ENCODE data around the gene CCL16.
"Not testable (repeated sequence)": the region's sequence is repeated elsewhere in the genome, so short reads cannot be mapped to it uniquely, and the experiment has no call there.

Gene CCL16

GRCh38 chr17:35981246-35981645 lies at the start of gene CCL16:
CCL16 (minus strand) TSS chr17:35981497; CDS start chr17:35981420, 77 bp downstream.
- no peak within 1 kb of the TSS for H3K4me3 ChIP-seq (replicated peaks; ENCODE audit: low read depth, low read length)
- TF ChIP-seq CTCF (IDR thresholded peaks at IDR 0.05; ENCODE audit: low read length, missing control alignments) = no peak
- no peak for DNase-seq (ENCODE audit: low read depth)

GRCh38 chr17:36030956-36031355 lies 49.7 kb upstream of the CCL16 start:
- DNase-seq (ENCODE audit: low read depth) = no peak
- no peak overlapping the region for H3K4me3 ChIP-seq (replicated peaks; ENCODE audit: low read depth, low read length)
- TF ChIP-seq CTCF (IDR thresholded peaks at IDR 0.05; ENCODE audit: low read length, missing control alignments) = no peak

GRCh38 chr17:36027761-36028160 lies 46.5 kb upstream of the CCL16 start:
- no peak for DNase-seq (ENCODE audit: low read depth)
- H3K4me3 ChIP-seq (replicated peaks; ENCODE audit: low read depth, low read length) = no peak overlapping the region
- TF ChIP-seq CTCF (IDR thresholded peaks at IDR 0.05; ENCODE audit: low read length, missing control alignments) = no peak

- no peak overlapping the region for H3K4me3 ChIP-seq (replicated peaks; ENCODE audit: low read depth, low read length)
- TF ChIP-seq CTCF (IDR thresholded peaks at IDR 0.05; ENCODE audit: low read length, missing control alignments) = no peak
- DNase-seq (ENCODE audit: low read depth) = no peak
Observed at GRCh38 chr17:36024106-36024869, 43.0 kb upstream of the CCL16 start.

GRCh38 chr17:36019423-36019822 lies 38.1 kb upstream of the CCL16 start:
- TF ChIP-seq CTCF (IDR thresholded peaks at IDR 0.05; ENCODE audit: low read length, missing control alignments) = no peak
- H3K4me3 ChIP-seq (replicated peaks; ENCODE audit: low read depth, low read length) = no peak overlapping the region
- DNase-seq (ENCODE audit: low read depth) = no peak

GRCh38 chr17:36017799-36018198 lies 36.5 kb upstream of the CCL16 start, which contains the start of gene CCL23:
CCL23 (minus strand) TSS chr17:36017972; CDS start chr17:36017897, 75 bp downstream.
- H3K4me3 ChIP-seq (replicated peaks; ENCODE audit: low read depth, low read length) = no peak within 1 kb of the TSS
- TF ChIP-seq CTCF (IDR thresholded peaks at IDR 0.05; ENCODE audit: low read length, missing control alignments) = no peak
- no peak for DNase-seq (ENCODE audit: low read depth)

GRCh38 chr17:36016555-36016954 lies 35.3 kb upstream of the CCL16 start:
- no peak for DNase-seq (ENCODE audit: low read depth)
- no peak for TF ChIP-seq CTCF (IDR thresholded peaks at IDR 0.05; ENCODE audit: low read length, missing control alignments)

GRCh38 chr17:36015895-36016294 lies 34.6 kb upstream of the CCL16 start:
- H3K4me3 ChIP-seq (replicated peaks; ENCODE audit: low read depth, low read length); DNase-seq (ENCODE audit: low read depth): not testable (repeated sequence)

More at GRCh38 chr17:36016555-36016954, 35.3 kb upstream of the CCL16 start:
- no peak overlapping the region for H3K4me3 ChIP-seq (replicated peaks; ENCODE audit: low read depth, low read length)
